Osteocyte (in vitro differentiated cells): ENCODE measurements around the gene DNAI1. TPM values are rescaled to one million over a fixed set of nuclear protein-coding genes. Genes with fewer than 3 reads are reported as not detected.

Source experiments
- DNase-seq: peaks from one replicate; pipeline ENCODE4 v3.0.0; 2021; ENCODE audit warnings: mixed read lengths; ENCODE audit not compliant: unreplicated experiment; ENCODE audit errors: extremely low spot score
- H3K27ac Mint-ChIP-seq: one replicate; pipeline ENCODE4 v1.8.0; 2021; ENCODE audit warnings: mild to moderate bottlenecking, mixed read lengths; ENCODE audit not compliant: unreplicated experiment
- H3K27me3 Mint-ChIP-seq: one replicate; pipeline ENCODE4 v1.8.0; 2021; ENCODE audit warnings: mixed read lengths; ENCODE audit not compliant: unreplicated experiment
- H3K36me3 Mint-ChIP-seq: one replicate; pipeline ENCODE4 v1.8.0; 2021; ENCODE audit warnings: mixed read lengths; ENCODE audit not compliant: unreplicated experiment
- H3K4me1 Mint-ChIP-seq: one replicate; pipeline ENCODE4 v1.8.0; 2021; ENCODE audit warnings: mixed read lengths; ENCODE audit not compliant: unreplicated experiment
- H3K4me3 Mint-ChIP-seq: one replicate; pipeline ENCODE4 v1.8.0; 2021; ENCODE audit warnings: mild to moderate bottlenecking, moderate library complexity, mixed read lengths; ENCODE audit not compliant: unreplicated experiment
- H3K9me3 Mint-ChIP-seq: one replicate; pipeline ENCODE4 v1.8.0; 2021; ENCODE audit warnings: mixed read lengths; ENCODE audit not compliant: unreplicated experiment
- total RNA-seq: library from RNA; stranded (reverse); gene quantifications from 2 replicates; pipeline ENCODE4 v1.2.1, GENCODE V29; 2021
- TF ChIP-seq, protein P1 (sequence below): fragments of 200-600 bp; sonication (generic); IDR thresholded peaks from 2 replicates; pipeline ENCODE4 v1.5.0; 2021; ENCODE audit warnings: antibody characterized with exemption, mild to moderate bottlenecking, moderate library complexity

DNAI1 gene
- total RNA-seq, 1 donor from 2014 or later = not detected

DNA sequence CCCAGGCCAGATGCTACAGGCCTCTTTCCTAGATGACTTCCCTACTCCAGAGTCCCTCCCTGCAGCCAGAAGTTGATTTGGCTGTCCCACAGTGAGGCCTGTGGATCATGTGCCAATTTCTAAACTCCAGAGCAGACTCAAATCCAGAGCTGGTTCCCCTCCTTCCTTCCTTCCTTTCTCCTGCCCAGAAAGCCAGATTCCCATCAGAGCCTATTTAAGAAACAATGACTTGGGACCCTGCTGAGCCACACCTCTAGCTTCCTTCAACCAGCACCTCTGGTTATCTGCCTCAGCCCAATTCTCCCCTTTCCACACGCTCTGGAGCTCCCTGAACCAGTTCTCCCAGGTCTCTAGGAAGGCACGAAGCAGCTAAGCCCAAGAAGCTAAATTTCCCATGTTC, 7.5 kb upstream of the DNAI1 start:
- no peak for DNase-seq
- Mint-ChIP-seq H3K27ac (no peak overlapping the region), H3K4me1 (peaks cover 11% of the 10 kb centered on the region), H3K27me3 (no peaks in the 10 kb centered on the region), H3K9me3 (no peaks in the 10 kb centered on the region), H3K4me3 (no peak overlapping the region), H3K36me3 (no peaks in the 10 kb centered on the region)
- TF ChIP-seq, protein P1, sequence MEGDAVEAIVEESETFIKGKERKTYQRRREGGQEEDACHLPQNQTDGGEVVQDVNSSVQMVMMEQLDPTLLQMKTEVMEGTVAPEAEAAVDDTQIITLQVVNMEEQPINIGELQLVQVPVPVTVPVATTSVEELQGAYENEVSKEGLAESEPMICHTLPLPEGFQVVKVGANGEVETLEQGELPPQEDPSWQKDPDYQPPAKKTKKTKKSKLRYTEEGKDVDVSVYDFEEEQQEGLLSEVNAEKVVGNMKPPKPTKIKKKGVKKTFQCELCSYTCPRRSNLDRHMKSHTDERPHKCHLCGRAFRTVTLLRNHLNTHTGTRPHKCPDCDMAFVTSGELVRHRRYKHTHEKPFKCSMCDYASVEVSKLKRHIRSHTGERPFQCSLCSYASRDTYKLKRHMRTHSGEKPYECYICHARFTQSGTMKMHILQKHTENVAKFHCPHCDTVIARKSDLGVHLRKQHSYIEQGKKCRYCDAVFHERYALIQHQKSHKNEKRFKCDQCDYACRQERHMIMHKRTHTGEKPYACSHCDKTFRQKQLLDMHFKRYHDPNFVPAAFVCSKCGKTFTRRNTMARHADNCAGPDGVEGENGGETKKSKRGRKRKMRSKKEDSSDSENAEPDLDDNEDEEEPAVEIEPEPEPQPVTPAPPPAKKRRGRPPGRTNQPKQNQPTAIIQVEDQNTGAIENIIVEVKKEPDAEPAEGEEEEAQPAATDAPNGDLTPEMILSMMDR = no peak

GRCh38 chr9:34451545-34451944, 7.1 kb upstream of the DNAI1 start:
- DNase-seq = no peak

GRCh38 chr9:34452568-34452967, 6.0 kb upstream of the DNAI1 start:
- Mint-ChIP-seq H3K4me3 (no peak overlapping the region), H3K27me3 (no peaks in the 10 kb centered on the region), H3K36me3 (no peaks in the 10 kb centered on the region), H3K27ac (no peak overlapping the region), H3K9me3 (no peaks in the 10 kb centered on the region), H3K4me1 (peaks cover 26% of the 10 kb centered on the region)
- TF ChIP-seq, protein P1 = no peak
- no peak for DNase-seq

More at GRCh38 chr9:34451545-34451944, 7.1 kb upstream of the DNAI1 start:
- no peak overlapping the region for H3K27ac Mint-ChIP-seq
- H3K9me3 Mint-ChIP-seq = no peaks in the 10 kb centered on the region
- H3K4me1 Mint-ChIP-seq = peaks cover 15% of the 10 kb centered on the region
- TF ChIP-seq, protein P1 = no peak
- no peak overlapping the region for H3K4me3 Mint-ChIP-seq
- H3K36me3 Mint-ChIP-seq = no peaks in the 10 kb centered on the region
- H3K27me3 Mint-ChIP-seq = no peaks in the 10 kb centered on the region

- H3K27me3 Mint-ChIP-seq = peaks cover 1% of the 10 kb centered on the region
- no peak for DNase-seq
These were observed 4.0 kb upstream of the DNAI1 start for GRCh38 chr9:34454571-34455065.

GRCh38 chr9:34456151-34456550, 2.5 kb upstream of the DNAI1 start:
- DNase-seq = no peak
- no peaks in the 10 kb centered on the region for H3K36me3 Mint-ChIP-seq
- H3K4me3 Mint-ChIP-seq = peak overlapping the region; percentile 50
- TF ChIP-seq, protein P1 = no peak
- H3K4me1 Mint-ChIP-seq = peaks cover 35% of the 10 kb centered on the region
- no peaks in the 10 kb centered on the region for H3K9me3 Mint-ChIP-seq
- H3K27ac Mint-ChIP-seq = peak overlapping the region; percentile 39
- peaks cover 5% of the 10 kb centered on the region for H3K27me3 Mint-ChIP-seq

More at GRCh38 chr9:34454571-34455065, 4.0 kb upstream of the DNAI1 start:
- H3K27ac Mint-ChIP-seq = peak overlapping the region; percentile 3
- peaks cover 35% of the 10 kb centered on the region for H3K4me1 Mint-ChIP-seq
- H3K36me3 Mint-ChIP-seq = no peaks in the 10 kb centered on the region
- H3K4me3 Mint-ChIP-seq = no peak overlapping the region
- H3K9me3 Mint-ChIP-seq = no peaks in the 10 kb centered on the region
- TF ChIP-seq, protein P1 = peak; percentile 32
